ENCODE data around the gene RNF157.
"Not testable (repeated sequence)": the region's sequence is repeated elsewhere in the genome, so short reads cannot be mapped to it uniquely, and the experiment has no call there.

RNF157 gene

GRCh38 chr17:76232342-76232741, 8.0 kb downstream of the RNF157 start:
- no peak for DNase-seq

GRCh38 chr17:76226749-76227148, 13.5 kb downstream of the RNF157 start:
- DNase-seq, result not testable (repeated sequence)

GRCh38 chr17:76225373-76226086, 14.8 kb downstream of the RNF157 start:
- peak; percentile 43 for DNase-seq

- DNase-seq, result peak; percentile 43
Observed at GRCh38 chr17:76223802-76224201, 16.5 kb downstream of the RNF157 start.

- DNase-seq, result peak; percentile 61
Observed at GRCh38 chr17:76219670-76220383, 20.5 kb downstream of the RNF157 start.

GRCh38 chr17:76217081-76217480, 23.2 kb downstream of the RNF157 start:
- DNase-seq, result peak; percentile 12

GRCh38 chr17:76213491-76213890, 26.8 kb downstream of the RNF157 start:
- peak; percentile 41 for DNase-seq

GRCh38 chr17:76208120-76208519, 32.2 kb downstream of the RNF157 start:
- DNase-seq, result no peak

GRCh38 chr17:76207275-76208059, 32.8 kb downstream of the RNF157 start:
- DNase-seq, result no peak

GRCh38 chr17:76205542-76206144, 34.6 kb downstream of the RNF157 start:
- not testable (repeated sequence) for DNase-seq

GRCh38 chr17:76204277-76204676, 36.0 kb downstream of the RNF157 start:
- peak; percentile 79 for DNase-seq

- peak; percentile 11 for DNase-seq
Observed at GRCh38 chr17:76200354-76200753, 39.9 kb downstream of the RNF157 start.

GRCh38 chr17:76199469-76199868, 40.8 kb downstream of the RNF157 start:
- DNase-seq, result no peak

GRCh38 chr17:76198702-76199101, 41.6 kb downstream of the RNF157 start:
- DNase-seq, result peak; percentile 46

GRCh38 chr17:76197911-76198310, 42.4 kb downstream of the RNF157 start:
- DNase-seq, result peak; percentile 57

GRCh38 chr17:76196675-76197074, 43.6 kb downstream of the RNF157 start:
- DNase-seq, result no peak

GRCh38 chr17:76195281-76196096, 44.8 kb downstream of the RNF157 start:
- DNase-seq, result no peak

- DNase-seq, result no peak
Observed at GRCh38 chr17:76193591-76193990, 46.7 kb downstream of the RNF157 start.

- no peak for DNase-seq
Observed at GRCh38 chr17:76191896-76192295, 48.4 kb downstream of the RNF157 start.

- no peak for DNase-seq
Observed at GRCh38 chr17:76189741-76190140, 50.6 kb downstream of the RNF157 start.

- no peak for DNase-seq
Observed at GRCh38 chr17:76189247-76189646, 51.0 kb downstream of the RNF157 start.

All from islet precursor cell (in vitro differentiated cells).